ENCODE measurements around the gene FOXP1. TPM values are rescaled to one million over a fixed set of nuclear protein-coding genes. Genes with fewer than 3 reads are reported as not detected.
"Not testable (repeated sequence)": the region's sequence is repeated elsewhere in the genome, so short reads cannot be mapped to it uniquely, and the experiment has no call there.

FOXP1 gene
- total and polyA plus RNA-seq, 2 donors (not counting 1 experiment from before 2014, with no cell fraction given) = 91.1 to 508 TPM

GRCh38 chr3:71438071-71438685 lies 145.3 kb downstream of the FOXP1 start:
- ATAC-seq (ENCODE audit: low read depth) (no peak), DNase-seq (no peak)
- Histone ChIP-seq H3K9me3 (ENCODE audit: control extremely low read depth in 1 of 3, control insufficient read depth in 2 of 3, insufficient read depth in 1 of 3, low read length in 2 of 3) (no peaks in the 10 kb centered on the region), H3K4me1 (ENCODE audit: control insufficient read depth in 2 of 2, insufficient read depth in 2 of 2, low read length in 2 of 2) (peaks cover 70 to 74% of the 10 kb centered on the region in 2 donors), H3K9ac (ENCODE audit: low read length) (no peak overlapping the region), H3K4me3 (ENCODE audit: control extremely low read depth in 1 of 5, extremely low read depth in 1 of 5, insufficient read depth in 1 of 5, low read depth in 2 of 5, low read length in 4 of 5) (no peak overlapping the region), H2AFZ (ENCODE audit: insufficient read depth, low read depth, low read length, poor library complexity, severe bottlenecking) (no peak overlapping the region), H3K36me3 (replicated peaks in 1 of 2; ENCODE audit: control extremely low read depth in 1 of 2, control insufficient read depth in 1 of 2, extremely low read depth in 1 of 2, insufficient read depth in 2 of 2, low read length in 1 of 2) (no peaks in the 10 kb centered on the region), H3K79me2 (ENCODE audit: control insufficient read depth, insufficient read depth, low read length) (peaks cover 85% of the 10 kb centered on the region), H3K4me2 (replicated peaks; ENCODE audit: low read depth, low read length, poor library complexity, severe bottlenecking) (peak overlapping the region; percentile 19), H3K27me3 (replicated peaks in 1 of 4; ENCODE audit: control extremely low read depth in 1 of 4, control insufficient read depth in 3 of 4, insufficient read depth in 4 of 4, low read length in 3 of 4) (no peaks in the 10 kb centered on the region), H3K27ac (ENCODE audit: low read length in 2 of 2) (no peak overlapping the region), H4K20me1 (ENCODE audit: control insufficient read depth, insufficient read depth, low read length, poor library complexity, severe bottlenecking) (no peaks in the 10 kb centered on the region)
- Mint-ChIP-seq H3K27me3 (no peaks in the 10 kb centered on the region), H3K9me3 (ENCODE audit: insufficient read depth) (no peaks in the 10 kb centered on the region), H3K4me1 (peaks cover 83% of the 10 kb centered on the region), H3K4me3 (no peak overlapping the region), H3K27ac (peak overlapping the region; percentile 53)
- no peak for TF ChIP-seq CTCF (IDR thresholded peaks at IDR 0.05)
- no peak for TF ChIP-seq EZH2 (IDR thresholded peaks at IDR 0.05; ENCODE audit: borderline replicate concordance, insufficient read depth, low read depth, low read length, poor library complexity, severe bottlenecking)
- intact Hi-C loops (cut with micrococcal nuclease) = no loop called here
- ChIA-PET POLR2A (no interaction called here), CTCF (interaction anchor here (1.1 kb wide), 1 partner anchor 21 kb away, joined by 3 read pairs; no protein-coding TSS in a partner anchor)
- 91% methylated on average over 3 of the region's 7 CpGs for whole genome bisulfite sequencing (ENCODE audit: insufficient coverage)

GRCh38 chr3:71436337-71436736 lies 147.2 kb downstream of the FOXP1 start:
- Mint-ChIP-seq H3K4me3 (no peak overlapping the region), H3K9me3 (ENCODE audit: insufficient read depth) (no peaks in the 10 kb centered on the region), H3K4me1 (peaks cover 81% of the 10 kb centered on the region), H3K27me3 (no peaks in the 10 kb centered on the region), H3K27ac (peak overlapping the region; percentile 53)
- CTCF ChIA-PET = no interaction called here
- Histone ChIP-seq H3K4me1 (ENCODE audit: control insufficient read depth in 2 of 2, insufficient read depth in 2 of 2, low read length in 2 of 2) (peaks cover 70 to 76% of the 10 kb centered on the region in 2 donors), H3K27ac (ENCODE audit: low read length in 2 of 2) (no peak overlapping the region), H4K20me1 (ENCODE audit: control insufficient read depth, insufficient read depth, low read length, poor library complexity, severe bottlenecking) (no peaks in the 10 kb centered on the region), H3K79me2 (ENCODE audit: control insufficient read depth, insufficient read depth, low read length) (peaks cover 93% of the 10 kb centered on the region), H3K4me3 (ENCODE audit: control extremely low read depth in 1 of 5, extremely low read depth in 1 of 5, insufficient read depth in 1 of 5, low read depth in 2 of 5, low read length in 4 of 5) (no peak overlapping the region), H3K4me2 (replicated peaks; ENCODE audit: low read depth, low read length, poor library complexity, severe bottlenecking) (no peak overlapping the region), H3K27me3 (replicated peaks in 1 of 4; ENCODE audit: control extremely low read depth in 1 of 4, control insufficient read depth in 3 of 4, insufficient read depth in 4 of 4, low read length in 3 of 4) (no peaks in the 10 kb centered on the region), H3K36me3 (replicated peaks in 1 of 2; ENCODE audit: control extremely low read depth in 1 of 2, control insufficient read depth in 1 of 2, extremely low read depth in 1 of 2, insufficient read depth in 2 of 2, low read length in 1 of 2) (no peaks in the 10 kb centered on the region), H3K9ac (ENCODE audit: low read length) (no peak overlapping the region), H3K9me3 (ENCODE audit: control extremely low read depth in 1 of 3, control insufficient read depth in 2 of 3, insufficient read depth in 1 of 3, low read length in 2 of 3) (no peaks in the 10 kb centered on the region), H2AFZ (ENCODE audit: insufficient read depth, low read depth, low read length, poor library complexity, severe bottlenecking) (no peak overlapping the region)
- POLR2A ChIA-PET = no interaction called here
- DNase-seq (no peak), ATAC-seq (ENCODE audit: low read depth) (no peak)
- no peak for TF ChIP-seq CTCF (IDR thresholded peaks at IDR 0.05)
- intact Hi-C loops (cut with micrococcal nuclease) = no loop called here
- WGBS (ENCODE audit: insufficient coverage) = no CpG with 5 or more reads among the region's 5 CpGs

GRCh38 chr3:71435836-71436235 lies 147.7 kb downstream of the FOXP1 start:
- H3K4me1 Mint-ChIP-seq = peaks cover 81% of the 10 kb centered on the region
- H3K27me3 Mint-ChIP-seq; H3K4me3 Mint-ChIP-seq; H3K4me3 ChIP-seq (ENCODE audit: control extremely low read depth in 1 of 5, extremely low read depth in 1 of 5, insufficient read depth in 1 of 5, low read depth in 2 of 5, low read length in 4 of 5); H3K9me3 ChIP-seq (ENCODE audit: control extremely low read depth in 1 of 3, control insufficient read depth in 2 of 3, insufficient read depth in 1 of 3, low read length in 2 of 3); DNase-seq; H3K27me3 ChIP-seq (replicated peaks in 1 of 4; ENCODE audit: control extremely low read depth in 1 of 4, control insufficient read depth in 3 of 4, insufficient read depth in 4 of 4, low read length in 3 of 4); CTCF ChIA-PET; H3K9me3 Mint-ChIP-seq (ENCODE audit: insufficient read depth); H4K20me1 ChIP-seq (ENCODE audit: control insufficient read depth, insufficient read depth, low read length, poor library complexity, severe bottlenecking); intact Hi-C loops (cut with micrococcal nuclease); POLR2A ChIA-PET; H2AFZ ChIP-seq (ENCODE audit: insufficient read depth, low read depth, low read length, poor library complexity, severe bottlenecking); ATAC-seq (ENCODE audit: low read depth); H3K4me2 ChIP-seq (replicated peaks; ENCODE audit: low read depth, low read length, poor library complexity, severe bottlenecking); H3K9ac ChIP-seq (ENCODE audit: low read length); H3K36me3 ChIP-seq (replicated peaks in 1 of 2; ENCODE audit: control extremely low read depth in 1 of 2, control insufficient read depth in 1 of 2, extremely low read depth in 1 of 2, insufficient read depth in 2 of 2, low read length in 1 of 2); H3K27ac ChIP-seq (ENCODE audit: low read length in 2 of 2): not testable (repeated sequence)
- Histone ChIP-seq H3K79me2 (ENCODE audit: control insufficient read depth, insufficient read depth, low read length) (peaks cover 93% of the 10 kb centered on the region), H3K4me1 (ENCODE audit: control insufficient read depth in 2 of 2, insufficient read depth in 2 of 2, low read length in 2 of 2) (peaks cover 70 to 76% of the 10 kb centered on the region in 2 donors)
- peak overlapping the region; percentile 53 for H3K27ac Mint-ChIP-seq
- WGBS (ENCODE audit: insufficient coverage) = 100% methylated on average over 1 of the region's 7 CpGs

Data from B cell (primary cell).